ENCODE measurements around the gene LRRC49.

- TF ChIP-seq CTCF (IDR thresholded peaks at IDR 0.05) (no peak), POLR2A (IDR thresholded peaks at IDR 0.05) (no peak)
These were observed 36.9 kb upstream of the LRRC49 start for GRCh38 chr15:70855764-70856163.

Measured in upper lobe of left lung (tissue), 4 donors.